Measurements from ENCODE around the gene CHCHD4. TPM values are rescaled to one million over a fixed set of nuclear protein-coding genes. Genes with fewer than 3 reads are reported as not detected.
"Not testable (repeated sequence)": the region's sequence is repeated elsewhere in the genome, so short reads cannot be mapped to it uniquely, and the experiment has no call there.

Gene CHCHD4
- total RNA-seq, 1 donor from 2014 or later, result 36.8 TPM

- intact Hi-C loops (cut with micrococcal nuclease), result no loop called here
- DNase-seq, result no peak
- ATAC-seq, result no peak
Measured at GRCh38 chr3:14092464-14092863, 32.2 kb downstream of the CHCHD4 start.

GRCh38 chr3:14091959-14092358 is 32.7 kb downstream of the CHCHD4 start:
- intact Hi-C loops (cut with micrococcal nuclease); ATAC-seq; DNase-seq: not testable (repeated sequence)

DNA sequence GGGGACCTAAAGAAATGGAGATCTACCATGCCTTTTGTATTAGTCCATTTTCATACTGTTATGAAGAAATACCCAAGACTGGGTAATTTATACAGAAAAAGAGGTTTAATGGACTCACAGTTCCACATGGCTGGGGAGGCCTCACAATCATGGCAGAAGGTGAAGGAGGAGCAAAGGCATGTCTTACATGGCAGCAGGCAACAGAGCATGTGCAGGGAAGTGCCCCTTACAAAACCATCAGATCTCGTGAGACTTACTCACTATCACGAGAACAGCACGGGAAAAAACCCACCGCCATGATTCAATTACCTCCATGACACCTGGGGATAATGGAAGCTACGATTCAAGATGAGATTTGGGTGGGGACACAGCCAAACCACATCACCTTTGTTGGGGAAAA is 37.2 kb downstream of the CHCHD4 start:
- intact Hi-C loops (cut with micrococcal nuclease); ATAC-seq; DNase-seq: not testable (repeated sequence)

GRCh38 chr3:14082108-14082657 is 42.5 kb downstream of the CHCHD4 start:
- intact Hi-C loops (cut with micrococcal nuclease), result no loop called here
- DNase-seq (no peak), ATAC-seq (no peak)

DNA sequence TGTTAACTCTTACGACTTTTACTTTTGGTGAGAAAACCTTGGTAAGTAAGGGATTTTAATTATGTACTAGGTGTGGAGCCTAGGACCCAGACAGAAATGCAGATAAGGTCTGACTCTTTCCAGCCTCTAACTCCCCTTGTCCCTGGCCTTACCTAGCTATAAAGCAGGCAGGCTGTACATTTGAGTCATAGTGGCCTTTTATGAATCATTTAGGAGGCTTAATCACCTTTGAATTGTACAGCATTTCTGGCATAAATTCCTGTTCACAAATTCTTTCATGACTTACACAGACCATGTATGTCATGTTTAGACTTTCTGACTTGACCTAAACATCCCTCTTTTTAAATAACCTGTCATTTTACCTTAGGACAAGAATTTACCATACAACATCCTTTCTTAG is 47.4 kb downstream of the CHCHD4 start:
- no peak for ATAC-seq
- intact Hi-C loops (cut with micrococcal nuclease), result no loop called here
- DNase-seq, result no peak

GRCh38 chr3:14075233-14075632 is 49.4 kb downstream of the CHCHD4 start:
- intact Hi-C loops (cut with micrococcal nuclease); DNase-seq; ATAC-seq: not testable (repeated sequence)

DNA sequence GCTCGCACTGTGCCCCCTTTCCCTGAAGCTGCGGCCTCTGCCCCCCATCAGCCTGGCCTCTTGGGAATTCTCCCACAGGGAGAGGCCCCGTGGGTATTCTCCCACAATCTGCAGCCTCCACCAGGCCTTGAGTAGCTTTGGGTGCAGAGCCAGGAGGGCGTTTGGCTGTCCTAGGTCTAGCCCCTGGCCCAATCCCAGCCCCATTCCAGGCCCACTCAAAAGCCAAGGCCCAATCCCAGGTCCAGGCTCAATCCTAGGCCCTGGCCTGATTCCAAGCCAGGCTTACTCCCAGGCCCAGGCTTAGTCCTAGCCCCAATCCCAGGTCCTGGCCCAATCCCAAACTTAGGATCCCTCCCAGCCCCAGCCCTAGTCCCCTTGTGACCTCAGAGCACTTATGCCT is 59.8 kb downstream of the CHCHD4 start:
- ATAC-seq (no peak), DNase-seq (no peak)
- intact Hi-C loops (cut with micrococcal nuclease), result no loop called here

GRCh38 chr3:14063152-14063551 is 61.5 kb downstream of the CHCHD4 start:
- intact Hi-C loops (cut with micrococcal nuclease), result no loop called here
- DNase-seq (no peak), ATAC-seq (no peak)

Other genes starting within 250 kb of the CHCHD4 start
- gene WNT7A, start 244.8 kb downstream of the CHCHD4 start, total RNA-seq, result not detected
- 29.5 TPM for gene TMEM43, start 182 bp upstream of the CHCHD4 start, total RNA-seq
- gene XPC, start 53.7 kb upstream of the CHCHD4 start, total RNA-seq, result 7.9 TPM
- 15.7 TPM for gene LSM3, start 53.9 kb upstream of the CHCHD4 start, total RNA-seq

Data from left ventricle myocardium superior (tissue), 1 donor.